ENCODE data around the gene RAP1GAP2. TPM values are rescaled to one million over a fixed set of nuclear protein-coding genes. Genes with fewer than 3 reads are reported as not detected.
A peak's percentile ranks its signal among the peaks of the same experiment; 100 is the strongest.

Gene RAP1GAP2
- total RNA-seq, 3 donors from 2014 or later (not counting 1 experiment from before 2014, with no cell fraction given) = 274 to 418 (median 390) TPM

DNA sequence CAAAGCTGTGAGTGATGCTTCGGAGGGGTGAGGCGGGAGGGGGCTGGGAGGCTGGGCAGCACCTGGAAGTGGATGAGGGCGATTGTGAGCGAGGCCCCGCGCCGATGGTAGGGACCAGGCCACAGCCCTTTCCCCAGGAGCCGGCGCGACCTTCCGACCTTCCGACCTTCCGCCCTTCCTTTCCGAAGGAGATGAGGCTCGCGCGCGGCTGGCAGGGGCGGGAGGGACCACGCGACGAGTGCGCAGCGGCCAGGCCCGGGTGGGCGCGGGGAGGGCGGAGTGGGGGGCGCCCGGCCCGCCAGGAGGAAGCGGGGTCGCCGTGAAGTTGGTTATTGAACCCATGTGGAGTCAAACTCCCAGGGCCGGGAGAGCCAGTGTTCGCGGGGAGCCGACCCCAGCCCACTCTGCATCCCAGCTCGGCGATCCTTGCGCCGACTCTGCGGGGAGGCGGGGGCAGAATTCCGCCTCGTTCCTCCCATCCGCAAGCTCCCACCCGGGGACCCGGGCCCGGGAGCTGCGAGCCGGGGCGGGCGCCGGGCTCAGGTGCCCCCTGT lies 56.6 kb downstream of the RAP1GAP2 start:
- Histone ChIP-seq H3K4me1 (ENCODE audit: control insufficient read depth, insufficient read depth, low read length) (peaks cover 75% of the 10 kb centered on the region), H3K9me3 (ENCODE audit: control insufficient read depth, insufficient read depth, low read length) (no peaks in the 10 kb centered on the region), H3K27ac (ENCODE audit: low read length) (no peak overlapping the region), H3K27me3 (ENCODE audit: control insufficient read depth, insufficient read depth, low read length) (no peaks in the 10 kb centered on the region), H3K4me3 (ENCODE audit: low read length) (no peak overlapping the region), H3K36me3 (ENCODE audit: control insufficient read depth, insufficient read depth, low read length) (peaks cover 4% of the 10 kb centered on the region)
- no peaks in the 10 kb centered on the region for H3K27me3 Mint-ChIP-seq (ENCODE audit: low read depth in 2 of 2)
- 3% methylated on average over 55 of the region's 55 CpGs for WGBS (ENCODE audit: insufficient coverage)
- TF ChIP-seq, protein P1, sequence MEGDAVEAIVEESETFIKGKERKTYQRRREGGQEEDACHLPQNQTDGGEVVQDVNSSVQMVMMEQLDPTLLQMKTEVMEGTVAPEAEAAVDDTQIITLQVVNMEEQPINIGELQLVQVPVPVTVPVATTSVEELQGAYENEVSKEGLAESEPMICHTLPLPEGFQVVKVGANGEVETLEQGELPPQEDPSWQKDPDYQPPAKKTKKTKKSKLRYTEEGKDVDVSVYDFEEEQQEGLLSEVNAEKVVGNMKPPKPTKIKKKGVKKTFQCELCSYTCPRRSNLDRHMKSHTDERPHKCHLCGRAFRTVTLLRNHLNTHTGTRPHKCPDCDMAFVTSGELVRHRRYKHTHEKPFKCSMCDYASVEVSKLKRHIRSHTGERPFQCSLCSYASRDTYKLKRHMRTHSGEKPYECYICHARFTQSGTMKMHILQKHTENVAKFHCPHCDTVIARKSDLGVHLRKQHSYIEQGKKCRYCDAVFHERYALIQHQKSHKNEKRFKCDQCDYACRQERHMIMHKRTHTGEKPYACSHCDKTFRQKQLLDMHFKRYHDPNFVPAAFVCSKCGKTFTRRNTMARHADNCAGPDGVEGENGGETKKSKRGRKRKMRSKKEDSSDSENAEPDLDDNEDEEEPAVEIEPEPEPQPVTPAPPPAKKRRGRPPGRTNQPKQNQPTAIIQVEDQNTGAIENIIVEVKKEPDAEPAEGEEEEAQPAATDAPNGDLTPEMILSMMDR (IDR thresholded peaks at IDR 0.05) = no peak
- no peaks in the 10 kb centered on the region for H3K36me3 Mint-ChIP-seq
- peaks cover 61 to 79% of the 10 kb centered on the region in 2 donors for H3K4me1 Mint-ChIP-seq
- ATAC-seq = peak in 1 of 3 donors; percentile 16
- no peak for DNase-seq
- H3K27ac Mint-ChIP-seq = peak overlapping the region in 1 of 2 donors; percentile 81
- H3K9me3 Mint-ChIP-seq = no peaks in the 10 kb centered on the region
- intact Hi-C loops (cut with micrococcal nuclease) = loop anchor here (10.0 kb wide), 1 partner anchor 52 kb away; no protein-coding TSS in a partner anchor
- H3K4me3 Mint-ChIP-seq = peak overlapping the region; percentile 77

DNA sequence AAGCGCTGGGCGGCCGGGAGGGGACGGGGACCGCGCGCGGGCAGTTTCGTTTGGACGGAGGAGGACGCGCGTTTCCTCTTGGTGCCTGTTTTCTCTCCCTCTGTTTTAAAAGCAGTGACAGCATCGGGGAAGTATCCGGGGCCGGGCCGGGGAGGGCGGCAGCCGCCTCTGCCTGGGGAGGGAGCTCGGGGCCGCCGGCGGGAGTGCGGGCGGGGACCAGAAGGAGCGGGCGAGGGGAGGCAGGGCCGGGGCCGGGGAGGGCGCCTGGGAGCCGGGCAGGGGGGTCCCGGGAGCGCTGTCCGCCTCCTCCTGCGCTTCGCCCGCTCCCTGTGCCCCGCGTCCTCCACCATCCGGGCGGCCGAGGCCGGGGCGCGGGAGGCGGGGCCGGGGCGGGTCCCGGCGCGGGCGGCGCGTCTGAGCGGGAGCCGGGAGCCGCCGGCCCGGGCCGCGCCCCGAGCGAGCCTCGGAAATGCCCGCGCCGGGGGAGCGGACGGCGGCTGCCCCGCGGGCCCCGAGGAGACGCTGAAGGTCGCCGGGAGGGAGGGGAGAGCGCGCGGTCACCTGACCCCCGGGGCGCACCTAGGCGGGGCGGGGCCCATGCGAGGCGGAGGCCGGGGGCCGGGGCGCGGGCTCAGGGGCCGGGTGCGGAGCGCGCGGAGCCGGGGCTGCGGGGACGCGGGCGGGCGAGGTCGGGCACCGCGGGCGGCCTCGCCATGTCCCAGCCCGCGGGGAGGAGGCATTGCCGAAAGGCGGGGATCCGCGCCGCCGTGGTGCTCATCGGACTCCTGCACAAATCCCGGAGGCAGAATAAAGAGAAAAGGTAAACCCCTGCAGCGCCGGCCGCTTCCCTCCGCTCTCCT lies 57.3 kb downstream of the RAP1GAP2 start:
- TF ChIP-seq, protein P1 (IDR thresholded peaks at IDR 0.05) = no peak
- H3K4me3 Mint-ChIP-seq = peak overlapping the region; percentile 86
- H3K4me3 ChIP-seq (ENCODE audit: low read length) = peak overlapping the region; percentile 6
- WGBS (ENCODE audit: insufficient coverage) = under 1% methylated on average over 119 of the region's 119 CpGs
- H3K27me3 ChIP-seq (ENCODE audit: control insufficient read depth, insufficient read depth, low read length) = no peaks in the 10 kb centered on the region
- H3K27me3 Mint-ChIP-seq (ENCODE audit: low read depth in 2 of 2) = no peaks in the 10 kb centered on the region
- no peaks in the 10 kb centered on the region for H3K9me3 ChIP-seq (ENCODE audit: control insufficient read depth, insufficient read depth, low read length)
- peaks cover 62 to 78% of the 10 kb centered on the region in 2 donors for H3K4me1 Mint-ChIP-seq
- no peak overlapping the region for H3K27ac ChIP-seq (ENCODE audit: low read length)
- H3K27ac Mint-ChIP-seq = peak overlapping the region in 1 of 2 donors; percentile 66
- H3K36me3 ChIP-seq (ENCODE audit: control insufficient read depth, insufficient read depth, low read length) = peaks cover 4% of the 10 kb centered on the region
- peaks cover 67% of the 10 kb centered on the region for H3K4me1 ChIP-seq (ENCODE audit: control insufficient read depth, insufficient read depth, low read length)
- intact Hi-C loops (cut with micrococcal nuclease) = loop anchor here (10.0 kb wide), 1 partner anchor 51 kb away; no protein-coding TSS in a partner anchor
- H3K36me3 Mint-ChIP-seq = no peaks in the 10 kb centered on the region
- peak; percentile 47 to 52 for DNase-seq
- peak; percentile 48 to 56 (median 54) for ATAC-seq
- no peaks in the 10 kb centered on the region for H3K9me3 Mint-ChIP-seq

DNA sequence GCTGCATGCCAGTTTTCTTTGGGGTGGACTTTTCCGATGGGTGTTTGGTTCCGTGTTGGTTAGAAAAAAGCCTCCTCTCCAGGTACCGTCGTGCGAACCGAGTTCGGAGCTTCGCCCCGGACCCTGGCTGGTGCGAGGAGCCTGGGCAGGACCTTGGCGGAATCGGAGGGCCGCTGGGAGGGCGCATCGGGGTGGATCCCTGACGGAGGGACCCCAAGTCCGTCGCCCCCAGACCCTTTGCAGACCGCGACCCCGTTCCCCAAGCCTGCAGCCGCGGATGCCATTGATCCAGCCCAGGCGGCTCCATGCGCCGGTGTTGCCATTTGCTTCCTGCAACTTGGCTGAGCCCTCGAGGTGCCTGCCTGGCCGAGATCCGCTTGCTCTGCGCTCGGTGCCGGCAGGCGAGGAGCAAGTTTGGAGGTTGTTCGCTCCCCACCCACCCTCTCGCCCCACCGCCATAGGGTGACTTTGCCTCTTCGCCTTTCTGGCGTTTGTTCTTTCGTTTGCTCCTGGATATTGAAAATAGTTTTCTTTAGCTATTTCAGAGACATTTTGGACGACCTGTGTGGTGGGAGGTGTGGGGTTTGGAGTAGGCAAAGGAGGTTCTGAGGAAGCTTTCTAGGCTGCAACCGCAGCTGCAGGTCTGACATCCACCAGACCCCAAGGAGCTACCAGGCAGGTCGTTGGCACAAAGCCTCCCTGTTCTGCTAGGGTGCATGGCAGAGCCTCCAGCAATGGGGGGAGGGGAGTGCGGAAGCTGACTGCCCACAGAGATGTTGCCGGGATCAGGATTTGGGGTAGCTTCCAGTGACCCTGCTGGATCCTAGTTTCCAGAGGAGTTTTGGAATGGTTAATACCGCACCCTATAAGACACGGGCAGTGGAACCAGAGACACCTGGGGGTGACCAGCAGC lies 58.2 kb downstream of the RAP1GAP2 start:
- Histone ChIP-seq H3K27ac (ENCODE audit: low read length) (no peak overlapping the region), H3K36me3 (ENCODE audit: control insufficient read depth, insufficient read depth, low read length) (peaks cover 2% of the 10 kb centered on the region), H3K27me3 (ENCODE audit: control insufficient read depth, insufficient read depth, low read length) (no peaks in the 10 kb centered on the region), H3K4me3 (ENCODE audit: low read length) (peak overlapping the region; percentile 6), H3K4me1 (ENCODE audit: control insufficient read depth, insufficient read depth, low read length) (peaks cover 61% of the 10 kb centered on the region), H3K9me3 (ENCODE audit: control insufficient read depth, insufficient read depth, low read length) (no peaks in the 10 kb centered on the region)
- TF ChIP-seq, protein P1 (IDR thresholded peaks at IDR 0.05) = no peak
- WGBS (ENCODE audit: insufficient coverage) = 11% methylated on average over 46 of the region's 46 CpGs
- intact Hi-C loops (cut with micrococcal nuclease) = loop anchor here (10.0 kb wide), 1 partner anchor 50 kb away; no protein-coding TSS in a partner anchor
- Mint-ChIP-seq H3K9me3 (no peaks in the 10 kb centered on the region), H3K4me3 (peak overlapping the region; percentile 86), H3K27ac (peak overlapping the region; percentile 58 to 66), H3K4me1 (peaks cover 56 to 71% of the 10 kb centered on the region in 2 donors), H3K27me3 (ENCODE audit: low read depth in 2 of 2) (no peaks in the 10 kb centered on the region), H3K36me3 (no peaks in the 10 kb centered on the region)
- ATAC-seq (peak in 1 of 3 donors; percentile 18), DNase-seq (peak in 1 of 2 donors; percentile 29)

All from natural killer cell (primary cell).